HG03066 (cell line): ENCODE results near the gene FYB1.
"Not testable (repeated sequence)": the region's sequence is repeated elsewhere in the genome, so short reads cannot be mapped to it uniquely, and the experiment has no call there.

Source experiments
- ATAC-seq: cut with Tn5 transposase; IDR thresholded peaks from one replicate; pipeline ENCODE4 v1.9.1; 2021; ENCODE audit warnings: low read depth; ENCODE audit not compliant: unreplicated experiment

Gene FYB1

GRCh38 chr5:39231705-39232525 lies 12.6 kb upstream of the FYB1 start:
- ATAC-seq, result no peak

- ATAC-seq, result no peak
Measured at GRCh38 chr5:39228596-39228995, 9.2 kb upstream of the FYB1 start.

- ATAC-seq, result no peak
Measured at GRCh38 chr5:39226558-39226957, 7.2 kb upstream of the FYB1 start.

- ATAC-seq, result no peak
Measured at GRCh38 chr5:39226100-39226451, 6.7 kb upstream of the FYB1 start.

GRCh38 chr5:39225405-39226099 lies 6.2 kb upstream of the FYB1 start:
- ATAC-seq, result no peak

- ATAC-seq, result no peak
Measured at GRCh38 chr5:39224196-39224761, 4.9 kb upstream of the FYB1 start.

- ATAC-seq, result no peak
Measured at GRCh38 chr5:39223565-39224156, 4.3 kb upstream of the FYB1 start.

- ATAC-seq, result not testable (repeated sequence)
Measured at GRCh38 chr5:39221671-39222070, 2.3 kb upstream of the FYB1 start.

- ATAC-seq, result no peak
Measured at GRCh38 chr5:39220280-39221030, 1.1 kb upstream of the FYB1 start.

GRCh38 chr5:39218482-39219402 lies 621 bp downstream of the FYB1 start:
- ATAC-seq, result no peak

- ATAC-seq, result peak; percentile 77
Measured at GRCh38 chr5:39217365-39218281, 1.7 kb downstream of the FYB1 start.

GRCh38 chr5:39216631-39217030 lies 2.7 kb downstream of the FYB1 start:
- no peak for ATAC-seq

GRCh38 chr5:39215857-39216256 lies 3.5 kb downstream of the FYB1 start:
- ATAC-seq, result no peak

GRCh38 chr5:39214912-39215709 lies 4.3 kb downstream of the FYB1 start:
- ATAC-seq, result no peak

GRCh38 chr5:39213447-39214207 lies 5.7 kb downstream of the FYB1 start:
- ATAC-seq, result no peak

GRCh38 chr5:39211773-39212172 lies 7.6 kb downstream of the FYB1 start:
- no peak for ATAC-seq

- no peak for ATAC-seq
Measured at GRCh38 chr5:39209924-39210323, 9.4 kb downstream of the FYB1 start.
